DOHH2 (cell line): Measurements from ENCODE around the gene ERVMER34-1.

Experiments used
- EZH2phosphoT487 ChIP-seq: fragments of 200-600 bp; sonication (generic); IDR thresholded peaks from 2 replicates; pipeline ENCODE4 v1.6.1; 2017; ENCODE audit warnings: borderline replicate concordance, mild to moderate bottlenecking, antibody characterized with exemption, low read length, moderate library complexity, mixed read lengths
- TF ChIP-seq, protein P1 (sequence below): fragments of 200-600 bp; sonication (generic); IDR thresholded peaks from one replicate; pipeline ENCODE4 v1.5.1; 2014; ENCODE audit warnings: antibody characterized with exemption, mild to moderate bottlenecking, low read depth, low read length; ENCODE audit not compliant: poor library complexity, severe bottlenecking

GRCh38 chr4:52748432-52748831 is 2.8 kb downstream of the ERVMER34-1 start:
- TF ChIP-seq, protein P1, sequence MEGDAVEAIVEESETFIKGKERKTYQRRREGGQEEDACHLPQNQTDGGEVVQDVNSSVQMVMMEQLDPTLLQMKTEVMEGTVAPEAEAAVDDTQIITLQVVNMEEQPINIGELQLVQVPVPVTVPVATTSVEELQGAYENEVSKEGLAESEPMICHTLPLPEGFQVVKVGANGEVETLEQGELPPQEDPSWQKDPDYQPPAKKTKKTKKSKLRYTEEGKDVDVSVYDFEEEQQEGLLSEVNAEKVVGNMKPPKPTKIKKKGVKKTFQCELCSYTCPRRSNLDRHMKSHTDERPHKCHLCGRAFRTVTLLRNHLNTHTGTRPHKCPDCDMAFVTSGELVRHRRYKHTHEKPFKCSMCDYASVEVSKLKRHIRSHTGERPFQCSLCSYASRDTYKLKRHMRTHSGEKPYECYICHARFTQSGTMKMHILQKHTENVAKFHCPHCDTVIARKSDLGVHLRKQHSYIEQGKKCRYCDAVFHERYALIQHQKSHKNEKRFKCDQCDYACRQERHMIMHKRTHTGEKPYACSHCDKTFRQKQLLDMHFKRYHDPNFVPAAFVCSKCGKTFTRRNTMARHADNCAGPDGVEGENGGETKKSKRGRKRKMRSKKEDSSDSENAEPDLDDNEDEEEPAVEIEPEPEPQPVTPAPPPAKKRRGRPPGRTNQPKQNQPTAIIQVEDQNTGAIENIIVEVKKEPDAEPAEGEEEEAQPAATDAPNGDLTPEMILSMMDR: no peak
- TF ChIP-seq EZH2phosphoT487: no peak
